GM12878 (cell line): ENCODE data around the gene CSMD2. TPM values are rescaled to one million over a fixed set of nuclear protein-coding genes. Genes with fewer than 3 reads are reported as not detected.

Experiments
- ATAC-seq: fragments of 200-7000 bp; cut with Tn5 transposase; 3 replicates; pipeline ENCODE4 v1.9.1; 2020; ENCODE audit warnings: mild to moderate bottlenecking, moderate library complexity
- BruUV-seq: library from RNA; stranded (reverse); fragments of 400-500 nt; replicated peaks from 2 replicates; lab custom pipeline; 2021; lab: Mats Ljungman, UMichigan
- CTCF ChIA-PET: fragments of 300-600 bp; sonication (Branson Sonifier 250); formaldehyde crosslinking; extraction: SDS; loops from one replicate; lab custom pipeline; 2021; ENCODE audit warnings: inconsistent platforms; lab: Yijun Ruan, JAX
- POLR2A ChIA-PET: fragments of 350-600 bp; formaldehyde crosslinking; extraction: SDS; loops from one replicate; lab custom pipeline; 2021; ENCODE audit warnings: inconsistent platforms; lab: Charles Lee
- RAD21 ChIA-PET: fragments of 300-600 bp; sonication (Branson Sonifier 250); formaldehyde crosslinking; loops from one replicate; lab custom pipeline; 2023; ENCODE audit warnings: antibody characterized with exemption; ENCODE audit not compliant: unreplicated experiment; lab: Charles Lee
- SMC1A ChIA-PET: fragments of 300-600 bp; sonication (Branson Sonifier 250); formaldehyde crosslinking; loops from one replicate; lab custom pipeline; 2023; ENCODE audit not compliant: unreplicated experiment, uncharacterized antibody; lab: Charles Lee
- DNase-seq: peaks from one replicate; pipeline ENCODE4 v3.0.0-alpha.2; 2011; ENCODE audit warnings: low read depth, low spot score
- FAIRE-seq: peaks from 3 replicates; lab custom pipeline; 2011; peaks lifted over from hg19 to GRCh38; lab: Jason Lieb, UNC
- H2AFZ ChIP-seq: 2 replicates; pipeline ENCODE4 v1.6.0; 2011; ENCODE audit warnings: low read depth, low read length, control low read depth; ENCODE audit not compliant: control insufficient read depth
- H3K27ac ChIP-seq: 2 replicates; pipeline ENCODE4 v1.5.1; 2011; ENCODE audit warnings: control low read depth; ENCODE audit not compliant: control insufficient read depth, insufficient read depth
- H3K27me3 ChIP-seq, 2 experiments: replicated peaks in 1 of 2; 2 replicates each; pipeline versions ENCODE4 v1.6.0 to v1.6.1; 2011; ENCODE audit warnings: low read length in 1 of 2; ENCODE audit not compliant: control insufficient read depth in 2 of 2, insufficient read depth in 2 of 2
- H3K36me3 ChIP-seq, 2 experiments: 2 replicates each; pipeline ENCODE4 v1.5.1; 2011; ENCODE audit warnings: low read length in 1 of 2; ENCODE audit not compliant: control insufficient read depth in 2 of 2, insufficient read depth in 2 of 2
- H3K4me1 ChIP-seq: 2 replicates; pipeline ENCODE4 v1.6.1; 2011; ENCODE audit warnings: mild to moderate bottlenecking, low read length, moderate library complexity, mixed read lengths; ENCODE audit not compliant: control insufficient read depth, insufficient read depth
- H3K4me2 ChIP-seq: 2 replicates; pipeline ENCODE4 v1.6.0; 2011; ENCODE audit warnings: control low read depth; ENCODE audit not compliant: control insufficient read depth, insufficient read depth
- H3K4me3 ChIP-seq: fragments of 200-600 bp; sonication (generic); 2 replicates; pipeline ENCODE4 v1.5.1; 2016
- H3K79me2 ChIP-seq: 2 replicates; pipeline ENCODE4 v1.6.0; 2011; ENCODE audit warnings: low read length; ENCODE audit not compliant: control insufficient read depth, insufficient read depth
- H3K9ac ChIP-seq: 2 replicates; pipeline ENCODE4 v1.8.0; 2011; ENCODE audit warnings: low read length, control low read depth, mixed read lengths; ENCODE audit not compliant: control insufficient read depth, insufficient read depth
- H3K9me3 ChIP-seq: replicated peaks from 3 replicates; pipeline ENCODE4 v1.5.1; 2011; ENCODE audit warnings: mild to moderate bottlenecking, low read length; ENCODE audit not compliant: control insufficient read depth, insufficient read depth
- H4K20me1 ChIP-seq: 2 replicates; pipeline ENCODE4 v1.6.0; 2011; ENCODE audit not compliant: control insufficient read depth, insufficient read depth
- IKZF1 ChIP-seq: fragments of 450-650 bp; conservative IDR thresholded peaks from 2 replicates; pipeline ENCODE4 v1.6.1; 2017; ENCODE audit warnings: antibody characterized with exemption, mild to moderate bottlenecking
- POLR2A ChIP-seq: IDR thresholded peaks from 2 replicates; pipeline ENCODE4 v1.6.1; 2011; ENCODE audit warnings: low read depth, mild to moderate bottlenecking, low read length
- POU2F2 ChIP-seq: IDR thresholded peaks from 3 replicates; pipeline ENCODE4 v1.6.1; 2011; ENCODE audit warnings: low read depth, mild to moderate bottlenecking, low read length, borderline replicate concordance
- TCF3 ChIP-seq: IDR thresholded peaks from 2 replicates; pipeline ENCODE4 v1.6.1; 2012; ENCODE audit warnings: low read depth, mild to moderate bottlenecking, low read length, borderline replicate concordance; ENCODE audit not compliant: insufficient read depth
- ZBED1 ChIP-seq: IDR thresholded peaks from 2 replicates; pipeline ENCODE4 v1.6.1; 2016; ENCODE audit warnings: borderline replicate concordance
- WGBS: methylation state at CpG from one replicate; pipeline ENCODE4 v1.1.6; 2016; ENCODE audit warnings: low lambda C conversion rate; ENCODE audit not compliant: insufficient replicate concordance, insufficient coverage; ENCODE audit errors: missing lambda C conversion rate; 5-methylcytosine and 5-hydroxymethylcytosine counted together
- in situ Hi-C: fragments of 300-500 bp; cut with MboI; formaldehyde crosslinking; loops from 9 replicates; pipeline ENCODE4 v1.14.3; 2018; ENCODE audit warnings: mixed read lengths
- intact Hi-C: fragments of 100-400 bp; cut with micrococcal nuclease; formaldehyde crosslinking; loops from one replicate; pipeline ENCODE4 v1.14.2; 2022; ENCODE audit not compliant: unreplicated experiment
- polyA plus RNA-seq, 11 experiments: library from polyadenylated mRNA; depleted of rRNA in 4 of 11; unstranded in 6 of 11; stranded (reverse) in 5 of 11; fragments of >200 nt; fragmentation: Nextera tagmentation in 4 of 11; fragmentation: Illumina TruSeq in 1 of 11; extraction: Ambion mirVana in 4 of 11; extraction: Trizol in 1 of 11; gene quantifications; 1 replicate in 1 of 11; 2 replicates in 10 of 11; pipeline versions ENCODE4 v1.2.1 to v1.2.3, GENCODE V29; 2011 to 2016; ENCODE audit warnings: inconsistent platforms in 2 of 11, missing spikeins in 2 of 11, low read depth in 1 of 11
- total RNA-seq, 4 experiments: library from RNA; depleted of rRNA in 3 of 4; stranded (reverse); fragments of >200 nt in 3 of 4; fragmentation: Illumina TruSeq in 1 of 4; extraction: Trizol in 1 of 4; gene quantifications; 2 replicates each; pipeline versions ENCODE4 v1.2.1 to v1.2.3, GENCODE V29; 2013 to 2021
- TF ChIP-seq, protein P1 (sequence below): fragments of 450-650 bp; IDR thresholded peaks from 2 replicates; pipeline ENCODE4 v1.6.1; 2014; ENCODE audit warnings: mild to moderate bottlenecking

CSMD2 gene
- total and polyA plus RNA-seq, 10 of the 15 experiments (the other 5 are each of a cell fraction or from before 2014, with no cell fraction given) = under 0.01 TPM; not detected in 9

DNA sequence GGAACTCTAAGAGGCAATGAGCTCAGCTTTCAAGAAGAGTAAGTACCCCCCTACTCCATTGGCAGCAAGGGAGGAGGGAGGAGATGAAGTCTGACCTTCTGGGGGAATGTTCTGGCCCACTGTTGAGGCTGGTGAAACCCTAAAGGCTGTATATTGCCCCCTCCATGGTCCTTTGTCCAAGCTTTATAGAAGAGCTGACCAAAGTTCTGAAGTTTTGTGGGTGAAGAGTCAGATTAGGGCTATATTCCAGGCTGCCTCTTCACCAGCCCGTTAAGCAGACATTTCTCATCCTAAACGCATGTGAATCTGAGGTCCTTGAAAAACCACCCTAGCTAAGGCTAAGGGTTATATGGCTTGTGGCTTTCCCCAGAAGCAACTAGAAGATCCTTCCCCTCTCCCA is 13.0 kb upstream of the CSMD2 start:
- CTCF ChIA-PET = no interaction called here
- Histone ChIP-seq H3K27ac (no peak overlapping the region), H2AFZ (no peak overlapping the region)
- in situ Hi-C loops = no loop called here
- TF ChIP-seq, protein P1, sequence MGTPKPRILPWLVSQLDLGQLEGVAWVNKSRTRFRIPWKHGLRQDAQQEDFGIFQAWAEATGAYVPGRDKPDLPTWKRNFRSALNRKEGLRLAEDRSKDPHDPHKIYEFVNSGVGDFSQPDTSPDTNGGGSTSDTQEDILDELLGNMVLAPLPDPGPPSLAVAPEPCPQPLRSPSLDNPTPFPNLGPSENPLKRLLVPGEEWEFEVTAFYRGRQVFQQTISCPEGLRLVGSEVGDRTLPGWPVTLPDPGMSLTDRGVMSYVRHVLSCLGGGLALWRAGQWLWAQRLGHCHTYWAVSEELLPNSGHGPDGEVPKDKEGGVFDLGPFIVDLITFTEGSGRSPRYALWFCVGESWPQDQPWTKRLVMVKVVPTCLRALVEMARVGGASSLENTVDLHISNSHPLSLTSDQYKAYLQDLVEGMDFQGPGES = no peak
- TF ChIP-seq POLR2A = no peak
- no peak for TF ChIP-seq ZBED1
- no peak for TF ChIP-seq IKZF1
- TF ChIP-seq TCF3 = no peak
- TF ChIP-seq, all 136 proteins: peak for 0
- DNase-seq (no peak), FAIRE-seq (no peak), ATAC-seq (no peak)
- Histone ChIP-seq H3K9me3 (no peaks in the 10 kb centered on the region), H3K36me3 (no peaks in the 10 kb centered on the region), H3K4me3 (no peak overlapping the region), H4K20me1 (no peaks in the 10 kb centered on the region), H3K79me2 (no peaks in the 10 kb centered on the region), H3K4me2 (no peak overlapping the region), H3K9ac (no peak overlapping the region), H3K4me1 (no peaks in the 10 kb centered on the region), H3K27me3 (peaks cover 0 to 2% of the 10 kb centered on the region in 2 experiments; a peak in 3 of 4 replicates)
- BruUV-seq = no TSS peak
- 19% methylated on average over 2 of the region's 2 CpGs for WGBS
- RAD21 ChIA-PET = no interaction called here
- POLR2A ChIA-PET = no interaction called here
- intact Hi-C loops = no loop called here
- SMC1A ChIA-PET = interaction anchor here (1.5 kb wide), 1 partner anchor 17 kb away, joined by 4 read pairs; no protein-coding TSS in a partner anchor

DNA sequence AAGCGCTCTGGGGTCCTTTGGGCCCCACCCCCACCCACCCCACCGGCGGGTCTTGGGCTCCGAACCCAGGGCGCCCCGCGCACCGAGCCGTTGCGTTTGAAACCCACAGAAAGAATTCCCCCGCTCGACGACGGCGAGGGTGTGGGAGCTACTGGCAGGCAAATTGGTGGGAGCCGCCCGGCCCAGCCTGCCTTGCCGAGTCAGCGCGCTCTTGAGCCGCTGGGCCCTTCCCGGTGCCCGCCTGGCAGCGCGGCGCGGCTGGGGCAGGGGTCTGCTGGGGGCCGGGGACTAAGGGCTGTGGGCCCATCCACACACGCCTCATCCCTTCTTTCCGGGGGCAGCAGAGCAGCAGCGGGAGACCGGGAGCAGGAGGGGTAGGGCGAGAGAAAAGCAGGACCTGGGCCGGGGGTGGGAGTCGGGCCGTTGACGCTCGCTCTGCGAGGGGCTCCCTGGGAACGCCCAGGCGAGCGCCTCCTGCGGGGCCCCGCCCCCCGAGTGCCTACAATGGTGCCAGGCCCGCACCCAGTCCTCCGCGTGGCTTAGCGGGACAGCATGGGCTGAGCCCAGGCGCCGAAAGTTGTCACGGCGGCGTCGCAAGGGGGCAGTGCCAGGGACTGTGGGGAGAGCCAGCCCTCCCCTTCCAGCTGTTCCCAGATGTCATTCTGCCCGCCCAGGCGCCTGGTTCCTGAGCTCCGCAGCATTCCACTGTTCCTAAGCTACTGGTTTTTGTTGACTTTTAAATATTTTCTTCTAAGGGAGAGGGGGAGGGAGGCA is 12.0 kb upstream of the CSMD2 start, which contains the start of gene C1orf94:
Gene C1orf94 (plus strand): TSS at position 78 of the 774 bp plus-strand sequence. CDS start 883 bp downstream, outside the sequence.
- H3K4me3 ChIP-seq = no peak within 1 kb of the TSS
- in situ Hi-C loops = no loop called here
- TF ChIP-seq POU2F2 = no peak
- TF ChIP-seq, all 136 proteins: peak for 0
- RAD21 ChIA-PET = no interaction called here
- Histone ChIP-seq H3K27me3 (peaks cover 0 to 2% of the 10 kb centered on the region in 2 experiments; a peak in 3 of 4 replicates), H2AFZ (no peak within 1 kb of the TSS), H3K4me1 (no peaks in the 10 kb centered on the region), H3K36me3 (no peaks in the 10 kb centered on the region), H3K9me3 (no peaks in the 10 kb centered on the region), H4K20me1 (no peaks in the 10 kb centered on the region), H3K4me2 (no peak within 1 kb of the TSS), H3K79me2 (no peaks in the 10 kb centered on the region), H3K27ac (no peak within 1 kb of the TSS), H3K9ac (no peak within 1 kb of the TSS)
- DNase-seq (no peak), ATAC-seq (no peak), FAIRE-seq (no peak)
- SMC1A ChIA-PET = no interaction called here
- POLR2A ChIA-PET = no interaction called here
- 47% methylated on average over 41 of the region's 58 CpGs for WGBS
- CTCF ChIA-PET = no interaction called here
- BruUV-seq = no TSS peak
- intact Hi-C loops = no loop called here
